HFF-Myc (cell line): ENCODE results near the gene JMJD6.
"Not testable (repeated sequence)": the region's sequence is repeated elsewhere in the genome, so short reads cannot be mapped to it uniquely, and the experiment has no call there.

Experiments used
- DNase-seq: peaks from one replicate; pipeline ENCODE4 v3.0.0-alpha.2; 2011; ENCODE audit warnings: low read depth; ENCODE audit errors: extremely low read depth
- H3K4me3 ChIP-seq: replicated peaks from 2 replicates; pipeline ENCODE4 v1.5.1; 2011; ENCODE audit warnings: low read depth, mild to moderate bottlenecking, control low read depth, low read length
- TF ChIP-seq, protein P1 (sequence below): IDR thresholded peaks from 2 replicates; pipeline ENCODE4 v1.5.1; 2012; ENCODE audit warnings: mild to moderate bottlenecking, low read depth, low read length, control low read depth; ENCODE audit errors: missing control alignments

Gene JMJD6

DNA sequence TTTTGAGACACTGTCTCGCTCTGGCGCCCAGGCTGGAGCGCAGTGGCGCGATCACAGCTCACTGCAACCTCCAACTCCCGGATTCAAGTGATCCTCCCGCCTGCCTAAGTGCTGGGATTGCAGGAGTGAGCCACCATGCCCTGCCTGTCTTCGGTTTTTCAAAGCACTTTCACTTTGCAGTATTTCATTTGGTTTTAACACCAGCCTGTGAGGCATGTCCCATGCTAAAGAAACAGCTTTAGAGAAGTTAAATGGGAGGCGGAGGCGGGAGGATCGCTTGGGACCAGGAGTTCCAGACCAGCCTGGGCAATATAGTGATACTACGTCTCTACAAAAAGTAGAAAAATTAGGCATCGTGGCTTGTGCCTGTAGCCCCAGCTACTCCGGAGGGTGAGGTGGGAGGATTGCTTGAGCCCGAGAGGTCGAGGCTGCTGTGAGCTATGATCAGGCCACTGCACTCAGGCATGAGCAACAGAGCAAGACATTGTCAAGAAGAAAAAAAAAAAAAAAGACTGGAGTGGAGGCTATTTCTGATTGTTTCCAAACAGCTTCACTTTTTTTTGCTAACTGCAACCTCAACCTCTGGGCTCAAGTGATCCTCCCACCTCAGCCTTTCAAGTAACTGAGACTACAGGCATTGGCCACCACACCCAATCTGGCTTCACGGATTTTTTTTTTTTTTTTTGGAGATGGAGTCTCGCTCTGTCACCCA lies 1.5 kb upstream of the JMJD6 start:
- TF ChIP-seq, protein P1, sequence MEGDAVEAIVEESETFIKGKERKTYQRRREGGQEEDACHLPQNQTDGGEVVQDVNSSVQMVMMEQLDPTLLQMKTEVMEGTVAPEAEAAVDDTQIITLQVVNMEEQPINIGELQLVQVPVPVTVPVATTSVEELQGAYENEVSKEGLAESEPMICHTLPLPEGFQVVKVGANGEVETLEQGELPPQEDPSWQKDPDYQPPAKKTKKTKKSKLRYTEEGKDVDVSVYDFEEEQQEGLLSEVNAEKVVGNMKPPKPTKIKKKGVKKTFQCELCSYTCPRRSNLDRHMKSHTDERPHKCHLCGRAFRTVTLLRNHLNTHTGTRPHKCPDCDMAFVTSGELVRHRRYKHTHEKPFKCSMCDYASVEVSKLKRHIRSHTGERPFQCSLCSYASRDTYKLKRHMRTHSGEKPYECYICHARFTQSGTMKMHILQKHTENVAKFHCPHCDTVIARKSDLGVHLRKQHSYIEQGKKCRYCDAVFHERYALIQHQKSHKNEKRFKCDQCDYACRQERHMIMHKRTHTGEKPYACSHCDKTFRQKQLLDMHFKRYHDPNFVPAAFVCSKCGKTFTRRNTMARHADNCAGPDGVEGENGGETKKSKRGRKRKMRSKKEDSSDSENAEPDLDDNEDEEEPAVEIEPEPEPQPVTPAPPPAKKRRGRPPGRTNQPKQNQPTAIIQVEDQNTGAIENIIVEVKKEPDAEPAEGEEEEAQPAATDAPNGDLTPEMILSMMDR, result no peak
- DNase-seq, result no peak

DNA sequence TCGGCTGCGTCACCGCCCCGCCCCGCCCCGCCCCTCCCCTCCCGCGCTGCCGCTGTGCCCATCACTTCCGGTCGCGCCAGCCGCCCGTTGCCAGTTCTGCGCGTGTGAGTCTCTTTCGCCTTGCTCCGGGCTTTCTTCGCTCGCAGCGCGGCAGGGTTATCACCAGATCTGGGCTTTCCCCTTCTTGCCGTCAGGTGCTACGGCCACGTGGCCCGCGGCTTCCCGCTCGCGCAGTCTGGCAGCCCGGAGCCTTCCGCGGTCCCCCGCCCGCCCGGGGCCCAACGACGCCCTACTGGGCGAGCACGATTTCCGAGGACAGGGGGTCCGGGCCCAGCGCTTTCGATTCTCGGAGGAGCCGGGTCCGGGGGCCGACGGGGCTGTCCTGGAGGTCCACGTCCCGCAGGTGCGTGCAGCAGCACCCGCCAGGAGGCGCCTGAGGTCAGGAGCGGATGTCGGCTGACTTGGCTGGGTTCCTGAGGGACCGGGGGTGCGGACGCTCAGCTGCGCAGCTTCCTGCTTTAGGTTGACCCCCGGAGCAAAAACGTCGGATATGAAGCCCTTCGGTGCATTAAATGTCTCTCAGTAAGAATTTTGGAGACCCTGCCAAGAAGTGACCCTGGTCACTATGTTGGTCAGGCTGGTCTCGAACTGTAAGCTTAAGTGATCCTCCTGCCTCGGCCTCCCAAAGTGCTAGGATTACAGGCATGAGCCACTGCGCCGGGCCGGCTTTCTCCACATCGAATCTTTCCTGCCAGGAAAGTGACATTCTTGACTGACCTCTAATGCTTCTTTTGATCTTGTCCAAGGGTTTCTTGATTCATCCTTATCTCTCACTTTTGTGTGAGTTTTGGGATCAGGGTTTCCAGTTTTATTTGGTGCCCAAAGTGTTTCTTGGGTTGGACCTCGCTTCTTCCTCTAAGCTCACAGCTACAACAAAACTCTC lies 641 bp upstream of the JMJD6 start, which contains the start of gene METTL23:
METTL23 (plus strand) TSS at position 64 of the 943 bp plus-strand sequence. CDS start 2,872 bp downstream, outside the sequence.
- no peak for DNase-seq
- TF ChIP-seq, protein P1, result peak; percentile 67
- peak within 1 kb of the TSS; percentile 67 for H3K4me3 ChIP-seq

More for the DNA sequence above, 1.5 kb upstream of the JMJD6 start:
- peak overlapping the region; percentile 67 for H3K4me3 ChIP-seq

DNA sequence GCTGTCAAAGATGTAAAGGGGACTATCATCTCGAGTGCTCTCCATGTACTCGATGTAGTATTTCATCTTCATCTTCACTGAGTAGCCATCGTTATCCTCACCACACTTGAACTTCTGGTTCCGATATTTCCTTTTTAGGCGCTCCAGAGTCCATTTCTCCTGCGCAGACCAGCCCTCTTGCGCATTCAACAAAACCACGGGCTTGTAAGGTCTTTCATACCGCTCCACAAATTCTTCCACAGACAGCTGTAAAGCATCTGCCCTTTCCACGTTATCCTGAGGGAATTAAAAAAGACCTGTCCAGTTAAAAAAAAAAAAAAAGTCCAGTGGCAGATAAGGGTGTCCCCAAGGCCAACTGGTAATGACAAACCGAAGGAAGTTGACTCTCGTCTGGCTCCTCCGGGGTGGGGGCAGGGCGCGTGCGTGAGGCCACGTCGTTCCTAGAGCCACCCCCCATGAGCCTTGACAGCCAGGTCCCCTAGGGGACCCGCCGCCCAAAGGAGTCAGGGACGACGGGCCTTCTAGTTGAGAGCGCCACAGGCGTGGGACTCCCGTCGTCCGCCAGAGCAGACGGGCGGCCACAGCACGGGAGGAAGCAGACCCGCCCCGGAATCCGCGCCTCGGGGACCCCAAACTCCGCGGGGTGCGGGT lies 701 bp downstream of the JMJD6 start:
- no peak for DNase-seq
- TF ChIP-seq, protein P1, result no peak
- H3K4me3 ChIP-seq, result peak overlapping the region; percentile 67

- TF ChIP-seq, protein P1, result no peak
- DNase-seq, result no peak
- H3K4me3 ChIP-seq, result no peak overlapping the region
Observed at GRCh38 chr17:76723812-76724211, 2.6 kb downstream of the JMJD6 start.

GRCh38 chr17:76722977-76723376 lies 3.4 kb downstream of the JMJD6 start:
- H3K4me3 ChIP-seq, DNase-seq: not testable (repeated sequence)

GRCh38 chr17:76722279-76722678 lies 4.1 kb downstream of the JMJD6 start:
- H3K4me3 ChIP-seq, result no peak overlapping the region
- TF ChIP-seq, protein P1, result no peak
- no peak for DNase-seq
